Lung (tissue), 12 donors: ENCODE data around the gene PRR14L. TPM values are rescaled to one million over a fixed set of nuclear protein-coding genes. Genes with fewer than 3 reads are reported as not detected.
A peak's percentile ranks its signal among the peaks of the same experiment; 100 is the strongest.
"Not testable (repeated sequence)": the region's sequence is repeated elsewhere in the genome, so short reads cannot be mapped to it uniquely, and the experiment has no call there.

Source experiments
- ATAC-seq: fragments of 200-7000 bp; cut with Tn5 transposase; one replicate; pipeline ENCODE4 v1.9.1; 2020; ENCODE audit warnings: moderate number of reproducible peaks; ENCODE audit not compliant: insufficient read depth, low FRiP score
- DNase-seq, 3 donors: peaks; one replicate each; pipeline ENCODE4 v3.0.0-alpha.2; 2013 to 2017
- H3K27ac ChIP-seq, 2 donors: one replicate each; pipeline ENCODE4 v1.5.1; 2013; ENCODE audit warnings: mild to moderate bottlenecking in 2 of 2, moderate library complexity in 2 of 2, control low read depth in 1 of 2, inconsistent platforms in 1 of 2, low read depth in 1 of 2, low read length in 1 of 2
- H3K27me3 ChIP-seq, 3 donors: one replicate each; pipeline ENCODE4 v1.5.1; 2013; ENCODE audit warnings: low read length in 2 of 3; ENCODE audit not compliant: control insufficient read depth in 3 of 3, insufficient read depth in 3 of 3
- H3K36me3 ChIP-seq, 4 donors: one replicate each; pipeline ENCODE4 v1.5.1; 2013; ENCODE audit warnings: low read length in 4 of 4, mild to moderate bottlenecking in 1 of 4, moderate library complexity in 1 of 4; ENCODE audit not compliant: control insufficient read depth in 4 of 4, insufficient read depth in 4 of 4
- H3K4me1 ChIP-seq, 5 donors: one replicate each; pipeline ENCODE4 v1.5.1; 2013; ENCODE audit warnings: low read length in 5 of 5, mild to moderate bottlenecking in 2 of 5, moderate library complexity in 1 of 5; ENCODE audit not compliant: control insufficient read depth in 5 of 5, insufficient read depth in 5 of 5
- H3K4me3 ChIP-seq: one replicate; pipeline ENCODE4 v1.5.1; 2013; ENCODE audit warnings: mild to moderate bottlenecking, control low read depth, moderate library complexity
- H3K9ac ChIP-seq, 2 donors: one replicate each; pipeline ENCODE4 v1.5.1; 2013; ENCODE audit warnings: low read length in 2 of 2, control low read depth in 1 of 2; ENCODE audit not compliant: insufficient read depth in 1 of 2
- H3K9me3 ChIP-seq, 4 donors: one replicate each; pipeline ENCODE4 v1.5.1; 2013; ENCODE audit warnings: low read length in 3 of 4, mild to moderate bottlenecking in 1 of 4, moderate library complexity in 1 of 4; ENCODE audit not compliant: control insufficient read depth in 4 of 4, insufficient read depth in 3 of 4
- WGBS, 2 donors: extraction: QIAGEN DNeasy Blood & Tissue Kit; methylation state at CpG; one replicate each; pipeline ENCODE4 v1.1.7; 2013; 5-methylcytosine and 5-hydroxymethylcytosine counted together
- polyA plus RNA-seq, 2 donors: library from polyadenylated mRNA; stranded (reverse); fragments of 200-250 nt; gene quantifications; one replicate each; pipeline ENCODE4 v1.2.1, GENCODE V29; 2013
- total RNA-seq, 2 donors: library from RNA; depleted of rRNA in 1 of 2; stranded (reverse); fragments of >200 nt in 1 of 2; gene quantifications; one replicate each; pipeline ENCODE4 v1.2.1, GENCODE V29; 2014 to 2021
- TF ChIP-seq, protein P1 (sequence below): IDR thresholded peaks from 2 replicates; pipeline ENCODE4 v1.5.1; 2012; ENCODE audit warnings: mild to moderate bottlenecking; ENCODE audit errors: control extremely low read depth, extremely low read depth
- donor health status: control.
- donor health status: control.
- donor health status: Bipolar disorder and iron deficiency.
- donor health status: healthy.
- donor health status: DM: yes; HTN: yes; CAD: no.

The PRR14L gene
- total and polyA plus RNA-seq, 4 donors: 7.4 to 44.3 (median 23.4) TPM

DNA sequence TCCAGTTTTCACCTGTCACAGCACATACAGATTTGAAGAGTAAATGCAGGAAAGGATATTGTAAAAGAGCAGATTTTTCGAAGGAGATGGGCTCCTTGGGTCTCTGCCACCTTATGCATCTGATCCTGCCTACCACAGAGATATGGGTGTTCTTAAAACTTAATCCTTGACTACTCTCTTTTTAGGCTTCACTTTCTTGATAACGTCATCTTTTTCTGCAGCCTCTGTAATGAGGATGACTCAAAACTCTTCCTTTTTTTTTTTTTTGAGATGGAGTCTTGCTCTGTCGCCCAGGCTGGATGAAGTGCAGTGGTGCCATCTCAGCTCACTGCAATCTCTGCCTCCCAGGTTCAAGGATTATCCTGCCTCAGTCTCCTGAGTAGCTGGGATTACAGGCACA, 7.8 kb downstream of the PRR14L start:
- no peak overlapping the region for H3K27ac ChIP-seq
- H3K9me3 ChIP-seq: no peaks in the 10 kb centered on the region
- peaks cover 0 to 5% (median 0%) of the 10 kb centered on the region in 5 donors for H3K4me1 ChIP-seq
- ATAC-seq: no peak
- peaks cover 0 to 9% (median 6%) of the 10 kb centered on the region in 4 donors for H3K36me3 ChIP-seq
- WGBS, 2 donors: 77 to 78% methylated on average over 3 of the region's 3 CpGs
- DNase-seq: no peak
- H3K9ac ChIP-seq: no peak overlapping the region
- no peaks in the 10 kb centered on the region for H3K27me3 ChIP-seq
- no peak overlapping the region for H3K4me3 ChIP-seq
- TF ChIP-seq, protein P1, sequence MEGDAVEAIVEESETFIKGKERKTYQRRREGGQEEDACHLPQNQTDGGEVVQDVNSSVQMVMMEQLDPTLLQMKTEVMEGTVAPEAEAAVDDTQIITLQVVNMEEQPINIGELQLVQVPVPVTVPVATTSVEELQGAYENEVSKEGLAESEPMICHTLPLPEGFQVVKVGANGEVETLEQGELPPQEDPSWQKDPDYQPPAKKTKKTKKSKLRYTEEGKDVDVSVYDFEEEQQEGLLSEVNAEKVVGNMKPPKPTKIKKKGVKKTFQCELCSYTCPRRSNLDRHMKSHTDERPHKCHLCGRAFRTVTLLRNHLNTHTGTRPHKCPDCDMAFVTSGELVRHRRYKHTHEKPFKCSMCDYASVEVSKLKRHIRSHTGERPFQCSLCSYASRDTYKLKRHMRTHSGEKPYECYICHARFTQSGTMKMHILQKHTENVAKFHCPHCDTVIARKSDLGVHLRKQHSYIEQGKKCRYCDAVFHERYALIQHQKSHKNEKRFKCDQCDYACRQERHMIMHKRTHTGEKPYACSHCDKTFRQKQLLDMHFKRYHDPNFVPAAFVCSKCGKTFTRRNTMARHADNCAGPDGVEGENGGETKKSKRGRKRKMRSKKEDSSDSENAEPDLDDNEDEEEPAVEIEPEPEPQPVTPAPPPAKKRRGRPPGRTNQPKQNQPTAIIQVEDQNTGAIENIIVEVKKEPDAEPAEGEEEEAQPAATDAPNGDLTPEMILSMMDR: no peak

DNA sequence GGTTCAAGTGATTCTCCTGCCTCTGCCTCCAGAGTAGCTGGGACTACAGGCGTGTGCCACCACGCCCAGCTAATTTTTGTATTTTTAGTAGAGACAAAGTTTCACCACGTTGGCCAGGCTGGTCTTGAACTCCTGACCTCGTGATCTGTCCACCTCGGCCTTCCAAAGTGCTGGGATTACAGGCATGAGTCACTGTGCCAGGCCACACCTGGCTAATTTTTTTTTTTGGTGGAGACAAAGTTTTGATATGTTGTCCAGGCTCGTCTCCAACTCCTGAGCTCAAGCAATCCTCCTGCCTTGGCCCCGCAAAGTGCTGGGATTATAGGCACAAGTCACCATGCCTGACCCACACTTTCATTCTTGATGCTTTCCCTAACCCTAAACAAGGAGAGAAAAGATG, 9.6 kb downstream of the PRR14L start:
- H3K9me3 ChIP-seq, H3K4me1 ChIP-seq, DNase-seq, ATAC-seq, H3K9ac ChIP-seq, H3K27me3 ChIP-seq, H3K27ac ChIP-seq, H3K4me3 ChIP-seq, H3K36me3 ChIP-seq: not testable (repeated sequence)
- WGBS, 2 donors: 80 to 89% methylated on average over 7 of the region's 7 CpGs

DNA sequence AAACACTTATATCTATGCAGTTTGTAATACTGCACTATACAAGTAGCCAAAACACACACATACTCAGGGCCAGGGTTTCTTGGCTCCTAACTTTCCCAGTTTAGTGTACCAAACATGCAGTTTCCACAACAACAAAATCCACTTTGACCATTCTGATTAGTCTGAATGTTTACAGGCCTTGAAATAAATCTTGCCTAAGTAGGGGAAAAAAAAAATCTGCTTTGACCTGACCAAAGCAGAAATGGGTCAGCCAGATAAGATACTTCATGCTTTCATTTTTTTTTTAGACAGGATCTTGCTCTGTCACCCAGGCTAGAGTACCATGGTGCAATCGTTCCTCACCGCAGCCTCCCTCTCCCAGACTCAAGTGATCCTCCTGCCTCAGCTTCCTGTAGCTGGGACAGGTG, 10.1 kb downstream of the PRR14L start:
- TF ChIP-seq, protein P1: no peak

DNA sequence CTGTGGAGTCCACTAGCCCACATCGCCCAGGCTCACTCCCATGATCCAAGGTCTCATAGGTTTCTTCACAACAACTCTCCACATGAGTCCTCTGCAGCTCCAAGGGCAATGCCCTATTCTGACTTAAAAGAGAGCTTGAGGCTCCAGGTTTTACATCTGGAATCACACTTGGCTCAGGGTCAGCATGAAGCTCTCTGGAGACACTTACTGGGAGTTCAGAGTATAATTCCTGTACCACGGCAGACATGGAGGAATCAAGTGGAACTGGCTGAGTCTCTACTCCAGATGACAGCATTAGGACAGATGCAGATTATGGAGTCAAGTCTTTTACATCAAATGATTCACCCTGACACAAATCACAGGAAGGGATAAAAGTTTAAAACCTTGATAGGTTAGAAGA, 11.4 kb downstream of the PRR14L start:
- TF ChIP-seq, protein P1: no peak
- Histone ChIP-seq H3K36me3 (peaks cover 8 to 10% (median 9%) of the 10 kb centered on the region in 4 donors), H3K9me3 (no peaks in the 10 kb centered on the region), H3K4me1 (peaks cover 0 to 12% (median 0%) of the 10 kb centered on the region in 5 donors), H3K9ac (no peak overlapping the region), H3K27me3 (no peaks in the 10 kb centered on the region), H3K27ac (no peak overlapping the region), H3K4me3 (no peak overlapping the region)
- ATAC-seq (no peak), DNase-seq (no peak)
- WGBS, 2 donors: 74 to 85% methylated on average over 2 of the region's 2 CpGs

More for the DNA sequence above, 10.1 kb downstream of the PRR14L start:
- Histone ChIP-seq H3K9me3 (no peaks in the 10 kb centered on the region), H3K4me3 (no peak overlapping the region), H3K36me3 (peaks cover 3 to 9% (median 7%) of the 10 kb centered on the region in 4 donors), H3K9ac (no peak overlapping the region), H3K4me1 (peaks cover 0 to 5% (median 0%) of the 10 kb centered on the region in 5 donors), H3K27me3 (no peaks in the 10 kb centered on the region), H3K27ac (no peak overlapping the region)
- ATAC-seq: no peak
- 14 to 46% methylated on average over 2 of the region's 2 CpGs for WGBS, 2 donors
- peak in 1 of 3 donors; percentile 12 for DNase-seq
